ENCODE data around the gene KCNB1. TPM values are rescaled to one million over a fixed set of nuclear protein-coding genes. Genes with fewer than 3 reads are reported as not detected.

KCNB1 gene
- total RNA-seq, 1 experiment from 2014 or later: 0.04 TPM

DNA sequence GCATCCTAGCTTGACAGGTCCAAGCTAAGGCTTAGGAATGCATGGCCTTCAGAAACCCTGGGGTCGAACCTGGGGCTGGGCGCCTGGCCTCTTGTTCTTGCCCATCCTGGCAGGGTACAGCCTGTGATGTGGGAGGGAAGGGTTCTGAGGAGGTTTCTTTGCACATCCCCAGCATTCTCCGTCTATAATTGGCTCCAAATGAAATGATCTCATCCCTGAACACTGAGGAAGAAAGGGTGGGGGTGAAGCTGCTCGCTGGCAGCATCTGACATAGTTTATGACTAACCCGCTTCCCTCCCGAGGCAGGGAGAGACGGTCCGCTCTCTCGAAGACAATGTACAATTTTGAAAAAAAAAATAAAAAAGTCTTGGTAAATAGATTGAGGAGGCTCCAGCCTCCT, 137.5 kb downstream of the KCNB1 start:
- POLR2A ChIA-PET (ENCODE audit: unreplicated experiment): interaction anchor here (0.6 to 0.8 kb wide), 4 partner anchors 67 to 426 kb away, joined by 3 to 7 read pairs (median 3); partner anchors contain the start of gene ZNFX1
- peak overlapping the region; percentile 45; the same call in 1 of the 2 replicates for H3K4me3 ChIP-seq
- peaks cover 39% of the 10 kb centered on the region for H3K4me1 ChIP-seq (replicated peaks; ENCODE audit: insufficient read depth)
- peak overlapping the region; percentile 87 for H3K4me2 ChIP-seq
- no peaks in the 10 kb centered on the region for H3K9me2 ChIP-seq (ENCODE audit: insufficient read depth)
- TF ChIP-seq EZH2 (IDR thresholded peaks at IDR 0.05; ENCODE audit: low read depth): no peak
- TF ChIP-seq, protein P1, sequence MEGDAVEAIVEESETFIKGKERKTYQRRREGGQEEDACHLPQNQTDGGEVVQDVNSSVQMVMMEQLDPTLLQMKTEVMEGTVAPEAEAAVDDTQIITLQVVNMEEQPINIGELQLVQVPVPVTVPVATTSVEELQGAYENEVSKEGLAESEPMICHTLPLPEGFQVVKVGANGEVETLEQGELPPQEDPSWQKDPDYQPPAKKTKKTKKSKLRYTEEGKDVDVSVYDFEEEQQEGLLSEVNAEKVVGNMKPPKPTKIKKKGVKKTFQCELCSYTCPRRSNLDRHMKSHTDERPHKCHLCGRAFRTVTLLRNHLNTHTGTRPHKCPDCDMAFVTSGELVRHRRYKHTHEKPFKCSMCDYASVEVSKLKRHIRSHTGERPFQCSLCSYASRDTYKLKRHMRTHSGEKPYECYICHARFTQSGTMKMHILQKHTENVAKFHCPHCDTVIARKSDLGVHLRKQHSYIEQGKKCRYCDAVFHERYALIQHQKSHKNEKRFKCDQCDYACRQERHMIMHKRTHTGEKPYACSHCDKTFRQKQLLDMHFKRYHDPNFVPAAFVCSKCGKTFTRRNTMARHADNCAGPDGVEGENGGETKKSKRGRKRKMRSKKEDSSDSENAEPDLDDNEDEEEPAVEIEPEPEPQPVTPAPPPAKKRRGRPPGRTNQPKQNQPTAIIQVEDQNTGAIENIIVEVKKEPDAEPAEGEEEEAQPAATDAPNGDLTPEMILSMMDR (conservative IDR thresholded peaks at IDR 0.05): no peak
- peaks cover 27% of the 10 kb centered on the region for H3F3A ChIP-seq (ENCODE audit: insufficient read depth, low read depth)
- no peaks in the 10 kb centered on the region for H3K9me3 ChIP-seq (ENCODE audit: insufficient read depth, low read depth)
- H3K27ac ChIP-seq: peak overlapping the region; percentile 81
- no peaks in the 10 kb centered on the region for H3K36me3 ChIP-seq (ENCODE audit: low read depth)
- DNase-seq: peak; percentile 77 to 94
- BruUV-seq (replicated peaks): no TSS peak
- H3K79me2 ChIP-seq (ENCODE audit: low read depth): no peaks in the 10 kb centered on the region
- intact Hi-C loops (cut with micrococcal nuclease; ENCODE audit: unreplicated experiment): loop anchor here (5.0 kb wide), 1 partner anchor 742 kb away; no protein-coding TSS in a partner anchor
- H3K27me3 ChIP-seq (ENCODE audit: insufficient read depth, low read depth): no peaks in the 10 kb centered on the region
- no peak overlapping the region for H2AFZ ChIP-seq
- CTCF ChIA-PET: interaction anchor here (0.6 kb wide), 1 partner anchor 9 kb away, joined by 3 read pairs; no protein-coding TSS in a partner anchor
- H4K20me1 ChIP-seq (ENCODE audit: insufficient read depth): no peaks in the 10 kb centered on the region

DNA sequence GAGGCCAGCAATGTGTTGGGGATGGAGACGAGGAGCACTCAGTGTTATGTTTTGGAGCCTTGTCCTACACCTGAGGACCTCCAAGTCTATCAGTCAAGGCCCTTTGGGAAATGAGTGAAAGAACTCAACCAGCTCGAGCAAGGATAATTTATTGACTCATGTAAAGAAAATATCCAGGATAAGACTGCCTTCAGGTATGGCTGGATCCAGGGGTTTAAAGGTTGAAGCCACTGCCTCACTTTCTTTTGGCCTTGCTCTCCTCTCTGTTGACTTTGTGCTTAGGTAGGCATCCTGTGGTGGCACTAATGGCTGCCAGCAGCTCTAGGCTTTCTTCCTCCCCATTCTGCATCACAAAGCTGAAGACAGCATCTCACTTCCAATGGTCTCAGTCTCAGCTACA, 138.3 kb downstream of the KCNB1 start:
- Histone ChIP-seq H4K20me1 (ENCODE audit: insufficient read depth) (no peaks in the 10 kb centered on the region), H3K4me2 (no peak overlapping the region), H3F3A (ENCODE audit: insufficient read depth, low read depth) (peaks cover 27% of the 10 kb centered on the region), H3K9me3 (ENCODE audit: insufficient read depth, low read depth) (no peaks in the 10 kb centered on the region), H3K27ac (no peak overlapping the region), H3K4me1 (replicated peaks; ENCODE audit: insufficient read depth) (peaks cover 39% of the 10 kb centered on the region), H3K79me2 (ENCODE audit: low read depth) (no peaks in the 10 kb centered on the region), H3K36me3 (ENCODE audit: low read depth) (no peaks in the 10 kb centered on the region), H3K27me3 (ENCODE audit: insufficient read depth, low read depth) (no peaks in the 10 kb centered on the region), H3K9me2 (ENCODE audit: insufficient read depth) (no peaks in the 10 kb centered on the region), H2AFZ (no peak overlapping the region), H3K4me3 (no peak overlapping the region)
- CTCF ChIA-PET: interaction anchor here (0.6 kb wide), 1 partner anchor 10 kb away, joined by 3 read pairs; no protein-coding TSS in a partner anchor
- POLR2A ChIA-PET (ENCODE audit: unreplicated experiment): interaction anchor here (0.6 kb wide), 2 partner anchors 184 to 232 kb away, joined by 3 to 4 read pairs; no protein-coding TSS in a partner anchor
- no TSS peak for BruUV-seq (replicated peaks)
- no peak for TF ChIP-seq EZH2 (IDR thresholded peaks at IDR 0.05; ENCODE audit: low read depth)
- TF ChIP-seq, protein P1 (conservative IDR thresholded peaks at IDR 0.05): no peak
- no peak for DNase-seq
- intact Hi-C loops (cut with micrococcal nuclease; ENCODE audit: unreplicated experiment): no loop called here

DNA sequence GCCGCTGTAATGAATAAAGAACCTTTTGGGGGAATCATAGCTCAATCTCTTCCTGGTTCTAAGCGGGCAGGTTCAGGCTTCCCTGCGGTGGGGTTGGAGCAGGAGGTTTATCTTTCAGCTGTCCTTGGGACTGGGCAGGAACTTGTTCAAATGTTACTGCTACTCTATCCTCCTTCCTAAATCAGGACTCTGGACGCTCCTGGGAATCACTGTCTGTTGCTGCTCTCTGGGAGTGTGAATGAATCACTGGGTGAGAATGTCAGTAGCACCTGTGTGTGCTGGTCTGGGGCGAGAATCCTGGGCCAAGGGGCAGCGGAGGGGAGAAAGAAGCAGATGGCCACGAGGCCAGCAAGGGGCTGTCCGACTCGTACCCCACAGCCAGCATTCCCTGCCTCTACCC, 139.2 kb downstream of the KCNB1 start:
- intact Hi-C loops (cut with micrococcal nuclease; ENCODE audit: unreplicated experiment): no loop called here
- Histone ChIP-seq H3F3A (ENCODE audit: insufficient read depth, low read depth) (peaks cover 27% of the 10 kb centered on the region), H3K27me3 (ENCODE audit: insufficient read depth, low read depth) (no peaks in the 10 kb centered on the region), H3K79me2 (ENCODE audit: low read depth) (no peaks in the 10 kb centered on the region), H3K36me3 (ENCODE audit: low read depth) (no peaks in the 10 kb centered on the region), H3K4me2 (no peak overlapping the region), H3K4me3 (no peak overlapping the region), H3K9me3 (ENCODE audit: insufficient read depth, low read depth) (no peaks in the 10 kb centered on the region), H3K27ac (no peak overlapping the region), H3K9me2 (ENCODE audit: insufficient read depth) (no peaks in the 10 kb centered on the region), H4K20me1 (ENCODE audit: insufficient read depth) (no peaks in the 10 kb centered on the region), H2AFZ (no peak overlapping the region), H3K4me1 (replicated peaks; ENCODE audit: insufficient read depth) (peaks cover 39% of the 10 kb centered on the region)
- DNase-seq: no peak
- BruUV-seq (replicated peaks): no TSS peak
- ChIA-PET POLR2A (ENCODE audit: unreplicated experiment) (interaction anchor here (0.6 kb wide), 1 partner anchor 185 kb away, joined by 4 read pairs; no protein-coding TSS in a partner anchor), CTCF (no interaction called here)
- TF ChIP-seq, protein P1 (conservative IDR thresholded peaks at IDR 0.05): no peak
- no peak for TF ChIP-seq EZH2 (IDR thresholded peaks at IDR 0.05; ENCODE audit: low read depth)

Measured in PC-9 (cell line).